Mesothelial cell of epicardium (in vitro differentiated cells): Measurements from ENCODE around the gene CX3CR1. TPM values are rescaled to one million over a fixed set of nuclear protein-coding genes. Genes with fewer than 3 reads are reported as not detected.
"Not testable (repeated sequence)": the region's sequence is repeated elsewhere in the genome, so short reads cannot be mapped to it uniquely, and the experiment has no call there.

Experiments
- DNase-seq, 2 experiments: peaks; one replicate each; pipeline ENCODE4 v3.0.0; 2021; ENCODE audit warnings: low spot score in 2 of 2; ENCODE audit not compliant: unreplicated experiment in 2 of 2
- H3K27ac Mint-ChIP-seq: 2 replicates; pipeline ENCODE4 v1.8.0; 2021; ENCODE audit warnings: mixed read lengths
- H3K27me3 Mint-ChIP-seq: 2 replicates; pipeline ENCODE4 v1.8.0; 2021; ENCODE audit warnings: low read depth, mixed read lengths
- H3K36me3 Mint-ChIP-seq: 2 replicates; pipeline ENCODE4 v1.8.0; 2021; ENCODE audit warnings: mixed read lengths
- H3K4me1 Mint-ChIP-seq: 2 replicates; pipeline ENCODE4 v1.8.0; 2021; ENCODE audit warnings: mixed read lengths
- H3K4me3 Mint-ChIP-seq: 2 replicates; pipeline ENCODE4 v1.8.0; 2021; ENCODE audit warnings: mild to moderate bottlenecking, moderate library complexity, mixed read lengths
- H3K9me3 Mint-ChIP-seq: 2 replicates; pipeline ENCODE4 v1.8.0; 2021; ENCODE audit warnings: mixed read lengths
- CTCF ChIP-seq: fragments of 200-600 bp; sonication (generic); IDR thresholded peaks from one replicate; pipeline ENCODE4 v1.5.0; 2021; ENCODE audit warnings: antibody characterized with exemption; ENCODE audit not compliant: unreplicated experiment
- total RNA-seq: library from RNA; stranded (reverse); gene quantifications from 3 replicates; pipeline ENCODE4 v1.2.1, GENCODE V29; 2021

The CX3CR1 gene
- total RNA-seq, 1 donor from 2014 or later: 0.22 TPM

- Mint-ChIP-seq H3K4me1 (no peaks in the 10 kb centered on the region), H3K36me3 (no peaks in the 10 kb centered on the region), H3K4me3 (no peak overlapping the region), H3K27ac (no peak overlapping the region), H3K9me3 (no peaks in the 10 kb centered on the region), H3K27me3 (peaks cover 38% of the 10 kb centered on the region)
- DNase-seq: no peak
- TF ChIP-seq CTCF: no peak
These were observed 38.3 kb downstream of the CX3CR1 start for GRCh38 chr3:39241561-39241960.

GRCh38 chr3:39237027-39237426 lies 42.8 kb downstream of the CX3CR1 start:
- Mint-ChIP-seq H3K27ac (no peak overlapping the region), H3K27me3 (peaks cover 54% of the 10 kb centered on the region), H3K4me3 (no peak overlapping the region), H3K9me3 (no peaks in the 10 kb centered on the region), H3K4me1 (no peaks in the 10 kb centered on the region), H3K36me3 (no peaks in the 10 kb centered on the region)
- no peak for DNase-seq
- TF ChIP-seq CTCF: no peak

GRCh38 chr3:39234651-39235050 lies 45.2 kb downstream of the CX3CR1 start:
- Mint-ChIP-seq H3K4me1 (no peaks in the 10 kb centered on the region), H3K27ac (no peak overlapping the region), H3K36me3 (no peaks in the 10 kb centered on the region), H3K9me3 (peaks cover 10% of the 10 kb centered on the region), H3K27me3 (peaks cover 61% of the 10 kb centered on the region), H3K4me3 (no peak overlapping the region)
- TF ChIP-seq CTCF: no peak
- no peak for DNase-seq

GRCh38 chr3:39232859-39233258 lies 47.0 kb downstream of the CX3CR1 start:
- no peak for DNase-seq

GRCh38 chr3:39230453-39230852 lies 49.4 kb downstream of the CX3CR1 start:
- Mint-ChIP-seq H3K9me3 (peaks cover 10% of the 10 kb centered on the region), H3K4me3 (no peak overlapping the region), H3K4me1 (no peaks in the 10 kb centered on the region), H3K27ac (no peak overlapping the region), H3K36me3 (no peaks in the 10 kb centered on the region), H3K27me3 (peaks cover 40% of the 10 kb centered on the region)
- no peak for TF ChIP-seq CTCF
- DNase-seq: no peak

More at GRCh38 chr3:39232859-39233258, 47.0 kb downstream of the CX3CR1 start:
- H3K4me1 Mint-ChIP-seq: no peaks in the 10 kb centered on the region
- H3K27me3 Mint-ChIP-seq: peaks cover 46% of the 10 kb centered on the region
- H3K27ac Mint-ChIP-seq: no peak overlapping the region
- no peaks in the 10 kb centered on the region for H3K36me3 Mint-ChIP-seq
- TF ChIP-seq CTCF: no peak
- peaks cover 10% of the 10 kb centered on the region for H3K9me3 Mint-ChIP-seq
- no peak overlapping the region for H3K4me3 Mint-ChIP-seq

- Mint-ChIP-seq H3K36me3 (no peaks in the 10 kb centered on the region), H3K4me1 (no peaks in the 10 kb centered on the region), H3K27me3 (peaks cover 30% of the 10 kb centered on the region), H3K27ac (no peak overlapping the region), H3K4me3 (no peak overlapping the region), H3K9me3 (peaks cover 10% of the 10 kb centered on the region)
- no peak for TF ChIP-seq CTCF
- DNase-seq: no peak
These were observed 51.3 kb downstream of the CX3CR1 start for GRCh38 chr3:39228496-39228895.

- not testable (repeated sequence) for H3K36me3 Mint-ChIP-seq, H3K4me1 Mint-ChIP-seq
- H3K27me3 Mint-ChIP-seq: peaks cover 21% of the 10 kb centered on the region
These were observed 52.2 kb downstream of the CX3CR1 start for GRCh38 chr3:39227596-39227995.

More at GRCh38 chr3:39227596-39227995, 52.2 kb downstream of the CX3CR1 start:
- not testable (repeated sequence) for DNase-seq, H3K4me3 Mint-ChIP-seq, H3K27ac Mint-ChIP-seq
- peaks cover 10% of the 10 kb centered on the region for H3K9me3 Mint-ChIP-seq
